NCI-H510A treated with DMSO at 0.1 percent for 48 hours (cell line): ENCODE results near the gene GLCE.

Experiments
- DNase-seq: peaks from one replicate; lab custom pipeline; 2025; lab: John Stamatoyannopoulos, UW

Gene GLCE

GRCh38 chr15:69320977-69321554 lies 160.6 kb downstream of the GLCE start:
- DNase-seq = no peak
